Neural cell (in vitro differentiated cells): ENCODE data around the gene AIPL1.

Experiments
- CTCF ChIP-seq: fragments of 450-650 bp; IDR thresholded peaks from 2 replicates; pipeline ENCODE4 v1.5.1; 2014; ENCODE audit warnings: antibody characterized with exemption, mild to moderate bottlenecking, moderate library complexity; ENCODE audit not compliant: poor library complexity, severe bottlenecking
- EZH2 ChIP-seq: fragments of 200-600, 300-800 bp; shearing (Covaris generic), sonication (generic); IDR thresholded peaks from 2 replicates; pipeline ENCODE4 v1.6.1; 2014; ENCODE audit warnings: antibody characterized with exemption, low read length, borderline replicate concordance, mild to moderate bottlenecking; ENCODE audit not compliant: insufficient read depth, poor library complexity, severe bottlenecking
- SMC3 ChIP-seq: fragments of 450-650 bp; conservative IDR thresholded peaks from 2 replicates; pipeline ENCODE4 v1.6.1; 2014; ENCODE audit warnings: antibody characterized with exemption, mild to moderate bottlenecking, moderate library complexity; ENCODE audit not compliant: poor library complexity

GRCh38 chr17:6430769-6431168 is 4.2 kb downstream of the AIPL1 start:
- TF ChIP-seq EZH2: no peak
- TF ChIP-seq CTCF: no peak
- TF ChIP-seq SMC3: no peak
